ENCODE measurements around the gene RNF151.

The RNF151 gene

DNA sequence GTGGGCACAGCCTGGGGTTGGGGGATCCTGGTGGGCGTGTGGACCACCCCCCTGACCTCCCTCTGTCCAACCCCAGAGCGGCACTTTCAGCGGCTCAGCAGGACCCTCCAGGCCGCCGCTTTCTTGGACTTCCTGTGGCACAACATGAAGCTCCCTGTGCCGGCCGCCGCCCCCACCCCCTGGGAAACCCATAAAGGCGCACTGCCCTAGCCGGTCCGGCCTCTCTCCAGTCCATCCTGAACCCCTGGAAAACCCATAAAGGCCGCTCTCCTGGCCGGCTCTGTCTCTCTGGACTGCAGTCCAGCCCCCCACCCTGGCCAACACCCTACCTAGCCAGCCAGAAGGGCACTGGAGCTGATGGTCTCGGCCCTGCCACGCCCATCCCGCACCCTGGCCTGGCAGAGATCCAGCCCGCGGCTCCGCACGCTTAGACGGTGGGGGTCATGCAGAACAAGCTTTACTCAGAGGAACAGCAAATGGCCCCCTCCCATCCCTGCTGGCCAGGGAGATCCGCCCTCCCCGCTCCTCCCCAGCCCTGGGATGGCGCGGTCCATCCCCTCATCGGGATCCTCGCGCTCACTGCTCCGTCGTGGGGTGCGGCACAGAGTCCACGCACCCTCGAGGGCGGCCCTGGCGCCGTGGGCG is 11.9 kb downstream of the RNF151 start:
- no peak for DNase-seq (ENCODE audit: low read depth)

DNA sequence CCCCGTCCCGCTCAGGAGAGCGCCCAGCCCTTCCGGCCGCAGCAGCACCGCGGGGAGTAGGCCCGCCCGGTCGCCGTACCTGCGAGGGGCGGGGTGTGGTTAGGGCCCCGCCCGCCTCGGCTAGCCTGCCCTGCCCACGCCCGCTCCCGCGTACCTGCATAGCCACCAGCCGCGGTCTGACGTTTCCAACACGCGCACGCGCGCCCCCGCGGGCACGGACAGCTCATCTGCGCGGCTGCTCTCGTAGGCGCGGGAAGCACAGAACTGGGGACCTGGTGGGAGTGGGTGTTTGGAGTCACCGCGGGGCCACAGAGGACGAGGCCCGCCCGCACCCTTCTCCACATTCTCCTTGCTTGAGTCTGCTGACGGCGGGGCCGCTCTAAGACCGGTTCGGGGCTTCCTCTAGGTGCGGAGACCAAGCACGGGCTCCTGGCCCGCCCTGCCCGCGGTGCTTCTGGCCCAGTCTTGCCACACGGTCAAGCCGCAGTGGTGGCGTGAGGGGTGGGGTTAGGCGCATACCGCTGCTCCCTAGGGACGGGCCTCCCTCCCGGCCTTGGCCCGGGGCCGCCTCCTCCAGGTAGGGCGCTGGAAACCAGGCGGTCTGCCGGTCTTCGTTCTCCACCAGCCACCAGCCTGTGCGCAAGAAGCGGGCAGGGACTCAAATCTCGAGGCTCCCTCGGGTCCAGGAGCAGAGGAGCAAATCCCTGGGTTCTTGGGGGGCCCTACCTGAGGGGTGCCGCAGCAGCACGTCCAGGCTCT is 12.8 kb downstream of the RNF151 start:
- no peak for DNase-seq (ENCODE audit: low read depth)

DNA sequence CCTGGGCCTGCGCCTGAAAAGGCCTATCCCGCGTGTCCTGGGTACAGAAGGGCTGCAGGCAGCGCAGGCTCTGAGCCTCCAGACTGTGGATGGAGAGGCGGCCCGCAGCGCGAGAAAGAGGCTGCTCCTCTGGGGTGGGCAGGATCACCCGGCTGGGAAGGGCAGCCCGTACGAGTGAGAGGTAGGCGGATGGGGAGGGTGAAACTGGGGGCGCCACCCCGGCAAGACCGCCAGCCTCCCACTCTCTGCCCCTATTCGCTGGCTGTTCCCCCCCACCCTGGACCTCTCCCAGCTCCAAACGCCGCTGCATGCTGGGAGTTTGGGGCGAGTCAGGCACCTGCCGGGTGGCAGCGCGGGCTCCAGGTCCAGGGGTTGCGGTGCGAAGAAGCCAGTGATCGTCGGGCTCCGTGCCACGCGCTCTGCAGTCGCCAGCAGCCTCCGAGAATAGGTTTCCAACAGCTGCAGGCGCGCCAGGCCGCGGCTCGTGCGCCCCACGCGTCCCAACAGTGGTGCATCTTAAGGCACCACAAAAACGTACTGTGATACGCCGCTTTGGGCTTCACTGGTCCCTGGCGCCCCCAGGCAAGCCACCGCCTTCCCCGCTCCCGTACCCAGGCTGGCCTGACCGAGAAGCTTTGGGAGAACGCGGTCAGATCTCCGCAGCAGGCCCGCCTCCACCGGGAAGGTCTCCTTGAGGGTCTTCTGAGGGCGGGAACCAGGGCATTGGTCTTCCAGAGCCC is 13.5 kb downstream of the RNF151 start:
- no peak for DNase-seq (ENCODE audit: low read depth)

DNA sequence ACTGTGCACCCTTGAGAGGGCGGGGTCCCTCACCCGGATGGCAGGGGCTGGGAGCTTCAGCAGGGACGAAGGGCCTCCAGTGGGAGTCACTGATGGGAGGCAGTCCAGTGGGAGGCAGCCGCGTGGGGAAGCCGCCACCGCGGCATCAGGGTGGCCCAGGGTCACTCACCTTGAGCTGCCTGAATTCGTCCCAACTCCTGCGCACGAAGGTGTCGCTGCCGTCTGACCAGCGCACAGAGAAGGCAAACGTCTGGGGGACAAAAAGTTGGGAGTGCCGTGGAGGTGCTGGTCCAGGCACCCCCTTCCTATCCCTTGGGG is 14.1 kb downstream of the RNF151 start:
- DNase-seq (ENCODE audit: low read depth), result no peak

DNA sequence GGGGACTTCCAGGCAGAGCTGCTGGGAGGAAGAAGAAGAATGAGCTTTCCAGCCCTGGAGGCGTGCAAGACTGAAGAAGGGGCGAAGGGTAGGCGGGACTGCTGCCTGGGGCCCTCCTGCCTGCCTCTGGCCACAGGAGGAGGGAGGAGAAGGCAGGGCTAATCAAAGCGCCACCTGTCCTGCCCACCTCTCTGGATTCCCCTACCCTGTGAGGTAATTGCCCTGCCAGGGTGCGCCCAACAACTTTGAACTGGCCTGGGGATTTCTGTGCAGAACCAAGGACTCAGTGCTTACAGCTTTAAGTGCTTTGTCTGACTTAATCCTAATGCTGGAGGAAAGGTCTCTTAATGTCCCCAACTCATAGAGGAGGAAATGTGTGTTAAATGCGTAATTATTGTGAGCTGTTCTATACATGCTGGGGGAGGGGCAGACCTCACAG is 14.8 kb downstream of the RNF151 start, which contains the start of gene NOXO1:
NOXO1 (minus strand) TSS at position 72 of the 439 bp plus-strand sequence. CDS start 290 bp downstream, outside the sequence.
- no peak for DNase-seq (ENCODE audit: low read depth)

DNA sequence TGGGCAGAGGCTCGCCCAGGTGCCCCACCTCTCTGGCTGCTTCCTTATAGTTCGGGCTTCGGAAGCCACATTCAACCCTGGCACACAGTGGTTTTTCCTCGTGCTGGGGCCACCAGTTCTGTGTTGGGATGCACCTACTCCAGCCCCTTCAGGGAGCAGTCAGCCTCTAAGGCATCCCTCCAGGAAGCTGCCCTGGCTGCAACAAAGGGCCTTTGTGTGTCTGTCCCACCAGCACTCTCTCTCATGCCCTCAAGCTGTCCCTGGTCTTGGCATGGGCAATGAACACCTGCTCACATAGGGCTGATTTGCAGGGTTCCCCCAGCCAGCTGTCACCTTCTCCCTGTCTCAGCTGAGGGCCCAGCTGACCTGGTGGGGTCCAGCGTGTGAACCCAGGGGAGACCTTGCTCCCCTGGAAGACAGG is 15.4 kb downstream of the RNF151 start:
- DNase-seq (ENCODE audit: low read depth), result no peak

DNA sequence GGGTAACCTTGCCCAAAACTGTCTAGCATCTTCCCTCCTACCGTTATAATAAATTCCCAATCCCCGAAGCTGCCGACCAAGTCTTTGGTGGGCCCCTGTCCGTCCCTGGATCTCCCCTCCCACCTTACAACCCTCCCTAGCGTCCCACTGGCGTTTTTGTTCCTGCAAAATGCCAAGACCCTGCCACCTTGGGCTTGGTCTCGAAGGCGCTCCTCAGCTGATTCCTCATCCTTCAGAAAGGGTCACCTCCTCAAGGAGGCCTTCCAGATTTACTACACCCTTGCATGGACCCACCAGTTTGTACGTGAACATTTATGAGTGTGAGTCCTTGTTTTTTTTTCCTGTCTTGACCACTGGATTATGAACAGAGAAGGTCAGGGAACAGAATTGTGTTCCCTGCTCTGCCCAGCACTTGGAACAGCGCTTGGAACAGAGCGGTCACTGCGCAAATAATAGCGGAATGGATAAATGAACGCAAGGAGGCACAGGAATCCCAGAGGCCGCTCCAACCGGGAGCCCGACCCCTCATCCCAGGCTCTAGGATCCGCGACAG is 16.4 kb downstream of the RNF151 start:
- no peak for DNase-seq (ENCODE audit: low read depth)

DNA sequence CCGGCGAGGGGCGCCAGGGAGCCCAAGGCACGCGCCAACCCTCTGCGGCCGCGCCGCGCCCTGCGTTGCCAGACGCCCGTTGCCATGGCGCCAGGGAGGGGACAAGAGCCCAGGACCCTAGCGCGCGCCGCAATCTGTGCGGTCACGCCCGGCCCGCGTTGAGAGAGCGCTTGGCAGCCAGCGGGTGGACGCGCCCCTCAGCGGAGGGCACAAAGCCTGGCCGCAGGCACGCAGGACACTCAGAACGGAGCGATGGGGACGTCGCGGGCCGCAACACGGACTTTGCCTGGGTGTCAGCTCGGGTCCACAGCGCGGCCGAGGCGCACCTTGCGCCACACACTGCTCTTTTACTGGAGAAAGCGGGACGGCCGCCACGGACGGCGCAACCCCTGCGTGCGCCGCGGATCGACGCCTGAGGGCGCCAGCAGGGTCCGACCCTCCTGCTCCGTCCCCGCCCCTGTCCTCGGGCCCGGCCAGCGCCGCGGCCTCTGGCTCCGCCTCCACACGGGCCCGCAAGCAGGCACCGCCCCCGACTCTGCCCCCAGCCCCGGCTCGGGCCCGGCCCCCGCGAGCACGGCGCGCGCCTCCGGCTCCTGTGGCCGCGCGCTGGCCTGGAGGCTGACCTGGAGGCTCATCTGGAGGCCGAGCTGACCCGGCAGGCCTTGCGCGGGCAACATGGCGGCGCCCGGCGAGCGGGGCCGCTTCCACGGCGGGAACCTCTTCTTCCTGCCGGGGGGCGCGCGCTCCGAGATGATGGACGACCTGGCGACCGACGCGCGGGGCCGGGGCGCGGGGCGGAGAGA is 17.1 kb downstream of the RNF151 start, which contains the start of gene GFER:
GFER (plus strand) TSS at position 650 of the 803 bp plus-strand sequence; CDS start at position 676, 26 bp downstream.
- no peak for DNase-seq (ENCODE audit: low read depth)

DNA sequence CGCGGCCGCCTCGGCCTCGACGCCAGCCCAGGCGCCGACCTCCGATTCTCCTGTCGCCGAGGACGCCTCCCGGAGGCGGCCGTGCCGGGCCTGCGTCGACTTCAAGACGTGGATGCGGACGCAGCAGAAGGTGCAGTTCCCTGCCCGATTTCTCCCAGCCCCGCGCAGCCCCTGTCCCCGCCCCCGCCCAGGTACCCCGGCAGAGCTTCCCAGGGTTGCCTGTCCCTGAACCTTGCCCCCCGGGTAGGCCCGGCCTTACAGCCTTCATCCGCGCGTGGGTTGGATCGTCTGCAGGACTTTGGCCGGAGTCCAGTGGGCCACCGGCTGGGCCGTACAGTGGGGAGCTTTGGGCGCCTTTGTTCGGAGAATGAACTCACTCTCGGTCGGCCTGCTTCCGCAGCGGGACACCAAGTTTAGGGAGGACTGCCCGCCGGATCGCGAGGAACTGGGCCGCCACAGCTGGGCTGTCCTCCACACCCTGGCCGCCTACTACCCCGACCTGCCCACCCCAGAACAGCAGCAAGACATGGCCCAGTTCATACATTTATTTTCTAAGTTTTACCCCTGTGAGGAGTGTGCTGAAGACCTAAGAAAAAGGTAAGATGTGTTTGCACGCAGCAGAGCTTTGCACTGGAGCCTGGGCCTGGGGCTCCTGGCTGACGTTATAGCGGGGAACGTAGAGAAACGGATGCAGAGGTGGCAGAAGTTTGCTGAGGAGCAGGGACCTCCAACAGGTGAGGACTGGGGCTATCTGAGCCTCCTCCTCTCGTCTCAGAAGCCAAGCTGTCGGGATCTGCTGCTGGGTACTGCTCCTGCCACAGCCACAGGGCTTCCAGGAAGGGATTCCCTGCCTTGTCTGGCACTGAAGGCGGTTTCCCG is 17.9 kb downstream of the RNF151 start:
- DNase-seq (ENCODE audit: low read depth), result no peak

DNA sequence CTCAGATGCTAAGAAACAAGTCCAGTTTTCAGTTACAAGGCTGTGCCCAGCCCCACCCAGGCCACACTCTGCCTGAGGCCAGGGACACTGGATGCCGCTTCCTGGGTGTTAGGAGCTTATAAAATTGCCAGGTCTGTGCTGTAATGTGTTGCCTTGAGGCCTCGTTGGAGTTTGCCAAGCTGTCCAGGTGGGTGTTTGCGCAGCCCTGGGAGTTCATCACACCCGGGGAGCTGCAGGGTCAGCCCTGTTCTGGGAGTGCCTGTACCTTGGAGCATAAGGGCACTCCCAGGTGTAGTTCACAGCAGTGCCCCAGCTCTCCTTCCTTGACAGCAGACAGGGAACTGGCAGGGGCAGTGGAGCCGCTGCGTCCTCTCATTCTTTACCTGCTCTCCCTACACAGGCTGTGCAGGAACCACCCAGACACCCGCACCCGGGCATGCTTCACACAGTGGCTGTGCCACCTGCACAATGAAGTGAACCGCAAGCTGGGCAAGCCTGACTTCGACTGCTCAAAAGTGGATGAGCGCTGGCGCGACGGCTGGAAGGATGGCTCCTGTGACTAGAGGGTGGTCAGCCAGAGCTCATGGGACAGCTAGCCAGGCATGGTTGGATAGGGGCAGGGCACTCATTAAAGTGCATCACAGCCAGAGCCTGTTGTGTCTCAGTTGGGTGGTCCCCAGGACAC is 19.0 kb downstream of the RNF151 start:
- no peak for DNase-seq (ENCODE audit: low read depth)

DNA sequence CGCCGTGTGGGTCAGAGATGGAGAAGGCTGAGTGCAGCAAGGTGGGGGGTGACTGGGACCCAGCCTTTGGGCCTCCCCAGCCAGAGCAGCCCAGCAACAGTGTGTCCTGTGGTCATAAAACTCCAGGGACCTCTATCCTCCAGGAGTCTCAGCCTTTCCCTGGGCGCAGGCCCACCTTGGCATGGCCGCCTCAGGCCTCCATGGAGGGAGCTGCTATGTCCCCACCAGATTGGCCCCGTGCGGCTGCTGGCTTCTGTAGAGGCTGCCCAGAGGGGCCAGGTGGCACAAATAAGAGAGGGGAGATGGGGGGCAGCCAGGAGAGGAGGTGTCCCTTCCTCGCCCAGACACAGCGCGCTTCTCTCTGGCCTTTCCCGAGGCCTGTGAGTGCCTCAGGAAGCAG is 20.5 kb downstream of the RNF151 start:
- no peak for DNase-seq (ENCODE audit: low read depth)

DNA sequence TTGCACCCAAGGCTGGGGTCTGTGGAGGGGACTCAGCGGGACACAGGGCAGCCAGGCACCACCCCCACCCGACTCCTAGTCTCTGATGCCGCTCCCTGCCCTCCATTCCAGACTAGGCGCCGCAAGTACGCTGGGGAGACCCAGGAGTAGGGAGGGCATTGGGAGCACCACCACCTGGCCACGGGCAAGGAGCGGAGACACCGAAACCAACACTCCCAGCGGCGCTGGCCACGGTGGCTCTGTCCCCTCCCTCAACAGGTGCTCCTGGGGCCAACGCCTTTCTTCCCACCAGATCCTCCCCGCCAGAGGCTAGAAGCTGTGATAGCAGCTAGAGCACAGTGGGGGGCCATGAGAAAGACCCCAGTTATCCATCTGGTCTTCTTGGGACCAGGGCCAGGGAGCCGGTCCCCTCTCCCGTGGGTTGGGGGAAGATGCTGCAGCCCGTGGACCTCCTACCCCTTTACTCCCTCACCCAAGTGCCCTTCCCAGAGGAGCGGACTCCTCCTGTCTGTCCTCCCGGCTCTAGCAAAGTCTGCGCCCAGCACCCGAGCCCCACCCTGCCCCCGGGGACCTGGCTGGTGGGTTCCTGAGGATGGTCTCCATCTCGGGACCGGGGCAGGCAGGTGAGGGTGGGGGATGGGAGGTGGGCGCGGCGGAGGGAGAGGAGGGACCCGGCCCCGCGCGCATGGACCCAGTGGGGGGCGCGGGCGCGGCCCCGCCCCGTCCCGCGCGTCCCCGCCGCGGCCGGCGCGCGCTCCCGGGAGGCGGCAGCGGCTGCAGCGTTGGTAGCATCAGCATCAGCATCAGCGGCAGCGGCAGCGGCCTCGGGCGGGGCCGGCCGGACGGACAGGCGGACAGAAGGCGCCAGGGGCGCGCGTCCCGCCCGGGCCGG is 22.8 kb downstream of the RNF151 start, which contains the start of gene SYNGR3:
SYNGR3 (plus strand) TSS at position 762 of the 892 bp plus-strand sequence. CDS start 133 bp downstream, outside the sequence.
- no peak for DNase-seq (ENCODE audit: low read depth)

DNA sequence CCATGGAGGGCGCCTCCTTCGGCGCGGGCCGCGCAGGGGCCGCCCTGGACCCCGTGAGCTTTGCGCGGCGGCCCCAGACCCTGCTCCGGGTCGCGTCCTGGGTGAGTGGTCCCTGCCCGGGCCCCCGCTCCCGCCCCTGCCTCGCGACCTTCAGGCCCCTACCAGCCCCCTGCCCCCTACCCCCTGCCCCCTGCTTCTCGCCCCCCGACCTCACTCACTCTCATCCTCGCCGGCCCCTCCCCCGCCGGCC is 23.4 kb downstream of the RNF151 start:
- DNase-seq (ENCODE audit: low read depth), result no peak

DNA sequence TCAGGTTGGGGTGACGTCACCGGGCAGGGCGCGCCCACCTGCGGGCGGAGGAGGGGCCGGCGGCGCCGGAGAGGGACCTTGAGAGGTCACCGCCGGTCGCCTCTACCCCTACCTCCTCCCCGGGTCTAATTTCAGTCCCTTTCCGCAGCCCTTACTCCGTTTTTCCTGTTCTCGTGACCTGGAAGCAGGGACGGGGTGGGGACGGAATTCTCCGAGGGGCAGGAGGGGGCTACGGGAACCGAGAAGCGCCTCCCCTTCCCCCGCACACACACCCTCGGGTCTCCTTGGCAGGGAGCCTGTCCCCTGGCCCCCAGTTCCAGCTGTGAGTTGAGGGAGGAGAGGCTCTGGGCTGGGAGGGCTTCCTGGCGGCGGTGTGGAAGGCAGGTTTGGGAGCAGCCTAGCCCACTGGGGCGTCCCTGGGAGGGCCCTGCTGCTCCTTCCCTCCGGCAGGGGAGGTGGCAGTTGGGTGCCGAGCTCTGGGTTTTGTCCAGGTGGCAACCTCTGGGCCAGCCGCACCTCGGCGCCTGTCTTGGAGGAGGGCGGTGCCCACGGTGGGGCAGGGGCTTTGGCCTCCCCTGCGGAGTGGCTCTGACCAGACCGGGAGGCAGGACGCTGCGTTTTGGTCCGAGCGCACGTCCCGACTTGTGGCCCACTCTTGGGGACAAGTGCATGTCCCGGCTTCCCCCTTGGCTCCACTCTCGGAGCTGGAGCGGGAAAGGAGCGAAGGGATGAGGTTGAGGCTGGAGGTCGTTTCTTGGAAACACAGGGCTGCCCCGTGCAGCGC is 23.9 kb downstream of the RNF151 start:
- no peak for DNase-seq (ENCODE audit: low read depth)

DNA sequence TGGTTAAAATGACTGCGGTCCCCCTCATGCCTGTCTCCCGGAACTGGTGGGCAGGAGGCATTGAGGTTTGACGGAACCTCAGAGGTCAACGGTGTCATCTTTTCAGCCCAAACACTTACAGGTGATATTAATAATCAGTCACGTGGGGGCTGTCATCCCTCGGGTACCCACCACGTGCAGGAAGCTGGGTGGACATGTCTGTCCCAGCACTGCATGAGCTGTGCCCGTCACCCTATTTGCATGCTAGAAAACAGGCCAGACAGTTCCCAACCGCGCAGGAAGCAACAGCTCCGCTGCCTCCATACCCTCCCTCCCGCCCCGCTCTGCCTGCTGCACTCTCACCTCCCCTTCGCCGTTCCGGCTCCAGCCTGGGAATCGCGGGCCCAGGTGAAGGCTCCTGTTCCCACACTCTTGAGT is 24.5 kb downstream of the RNF151 start:
- DNase-seq (ENCODE audit: low read depth), result no peak

DNA sequence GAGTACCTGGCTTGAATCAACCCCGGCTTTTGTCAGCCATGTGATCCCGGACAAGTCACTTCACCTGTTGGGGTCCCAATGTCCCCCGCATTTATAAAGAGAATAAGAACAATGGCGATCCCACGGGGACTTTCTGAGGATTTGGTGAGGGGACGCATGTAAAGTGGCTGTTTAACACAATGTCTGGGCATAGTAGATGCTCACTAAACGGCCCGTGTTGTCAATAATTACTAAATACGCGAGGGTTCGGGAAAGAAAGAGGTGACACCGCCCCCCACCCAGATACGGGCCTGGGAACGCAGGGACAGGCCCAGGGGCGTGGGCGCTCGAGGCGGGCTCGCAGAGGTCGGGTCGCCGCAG is 24.9 kb downstream of the RNF151 start:
- no peak for DNase-seq (ENCODE audit: low read depth)

DNA sequence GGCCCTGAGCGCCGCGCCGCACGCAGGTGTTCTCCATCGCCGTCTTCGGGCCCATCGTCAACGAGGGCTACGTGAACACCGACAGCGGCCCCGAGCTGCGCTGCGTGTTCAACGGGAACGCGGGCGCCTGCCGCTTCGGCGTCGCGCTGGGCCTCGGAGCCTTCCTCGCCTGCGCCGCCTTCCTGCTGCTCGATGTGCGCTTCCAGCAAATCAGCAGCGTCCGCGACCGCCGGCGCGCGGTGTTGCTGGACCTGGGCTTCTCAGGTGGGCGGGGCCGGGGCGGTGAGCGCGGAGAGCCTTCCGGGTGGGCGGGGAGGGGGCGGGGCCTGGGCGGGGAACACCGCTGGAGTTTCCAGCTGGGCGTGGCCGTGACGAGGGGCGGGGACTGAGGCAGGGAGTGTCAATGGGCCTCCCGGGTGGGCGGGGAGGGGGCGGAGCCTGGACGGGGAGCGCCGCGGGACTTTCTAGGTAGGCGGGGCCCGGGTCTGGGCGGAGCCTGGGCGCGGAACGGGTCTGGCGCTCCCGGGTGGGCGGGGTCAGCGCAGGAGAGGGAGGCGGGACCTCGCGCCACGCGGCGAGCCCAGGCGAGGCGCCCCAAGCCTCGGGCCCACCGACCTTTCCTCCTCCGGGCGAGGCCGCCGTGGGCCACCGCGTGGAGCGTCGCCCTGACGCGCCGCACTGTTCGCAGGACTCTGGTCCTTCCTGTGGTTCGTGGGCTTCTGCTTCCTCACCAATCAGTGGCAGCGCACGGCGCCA is 25.5 kb downstream of the RNF151 start:
- no peak for DNase-seq (ENCODE audit: low read depth)
